HEK293T (cell line): ENCODE results near the gene MTG2.

ENCODE experiments used
- ARNT ChIP-seq: fragments of 450-650 bp; IDR thresholded peaks from 2 replicates; pipeline ENCODE4 v1.6.1; 2017; ENCODE audit warnings: mild to moderate bottlenecking
- ELF4 ChIP-seq: fragments of 450-650 bp; IDR thresholded peaks from 2 replicates; pipeline ENCODE4 v1.6.1; 2017; ENCODE audit warnings: antibody characterized with exemption
- FOXM1 ChIP-seq: fragments of 450-650 bp; IDR thresholded peaks from 2 replicates; pipeline ENCODE4 v1.6.1; 2017; ENCODE audit warnings: mild to moderate bottlenecking, borderline replicate concordance
- SP1 ChIP-seq: fragments of 450-650 bp; IDR thresholded peaks from 2 replicates; pipeline ENCODE4 v1.6.1; 2017

DNA sequence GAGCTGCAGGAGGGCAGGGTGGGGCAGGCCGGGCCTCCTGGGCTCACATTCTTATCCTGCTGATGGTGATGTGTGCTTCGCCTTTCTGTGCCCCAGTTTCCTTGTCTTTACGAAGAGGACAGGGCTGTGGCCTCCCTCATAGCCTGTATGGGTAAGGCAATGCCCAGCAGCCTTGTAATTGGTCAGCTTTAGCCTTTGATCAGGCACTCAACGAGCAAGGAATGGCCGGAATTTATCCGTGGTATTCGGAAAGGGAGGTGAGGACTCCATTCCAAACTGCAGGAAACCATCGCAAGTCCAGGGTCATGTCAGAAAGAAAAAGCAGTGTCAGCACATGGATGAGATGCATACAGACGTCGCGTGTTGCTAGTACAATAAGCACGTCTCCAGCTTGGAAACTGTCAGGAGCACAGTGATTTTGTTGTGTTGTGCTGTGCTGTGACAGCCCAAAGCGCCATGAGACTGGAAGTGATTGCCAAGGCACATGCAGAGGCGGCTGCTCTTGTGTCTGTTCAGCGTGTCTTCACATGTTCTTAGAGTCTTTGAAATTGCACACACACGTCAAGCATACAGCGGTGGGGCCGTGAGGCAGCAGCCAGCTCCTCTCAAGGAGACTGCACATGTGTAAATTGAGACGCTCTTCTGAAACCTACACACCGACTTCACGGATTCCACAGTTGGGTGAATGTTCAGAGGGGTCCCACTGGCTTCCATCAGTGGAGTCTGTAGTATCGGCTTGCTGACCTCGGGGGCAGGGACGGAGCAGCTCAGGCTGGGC, 33.1 kb upstream of the MTG2 start:
- no peak for TF ChIP-seq FOXM1
- no peak for TF ChIP-seq ELF4
- TF ChIP-seq ARNT, result no peak
- TF ChIP-seq SP1, result no peak
